GM10248 (cell line): ENCODE measurements around the gene PKNOX2.

Source experiments
- CTCF ChIA-PET: fragments of 300-600 bp; sonication (Branson Sonifier 250); formaldehyde crosslinking; extraction: SDS; loops from one replicate; lab custom pipeline; 2021; ENCODE audit warnings: antibody characterized with exemption; lab: Yijun Ruan, JAX
- POLR2A ChIA-PET: fragments of 350-650 bp; sonication (Branson Sonifier 250); formaldehyde crosslinking; extraction: SDS; loops from one replicate; lab custom pipeline; 2020; ENCODE audit warnings: antibody characterized with exemption; lab: Yijun Ruan, JAX
- DNase-seq: peaks from one replicate; pipeline ENCODE4 v3.0.0; 2012; ENCODE audit errors: extremely low spot score
- CTCF ChIP-seq: IDR thresholded peaks from 2 replicates; pipeline ENCODE4 v1.5.1; 2012; ENCODE audit warnings: mild to moderate bottlenecking, low read depth; ENCODE audit errors: extremely low read depth, missing control alignments, control extremely low read depth

Gene PKNOX2

DNA sequence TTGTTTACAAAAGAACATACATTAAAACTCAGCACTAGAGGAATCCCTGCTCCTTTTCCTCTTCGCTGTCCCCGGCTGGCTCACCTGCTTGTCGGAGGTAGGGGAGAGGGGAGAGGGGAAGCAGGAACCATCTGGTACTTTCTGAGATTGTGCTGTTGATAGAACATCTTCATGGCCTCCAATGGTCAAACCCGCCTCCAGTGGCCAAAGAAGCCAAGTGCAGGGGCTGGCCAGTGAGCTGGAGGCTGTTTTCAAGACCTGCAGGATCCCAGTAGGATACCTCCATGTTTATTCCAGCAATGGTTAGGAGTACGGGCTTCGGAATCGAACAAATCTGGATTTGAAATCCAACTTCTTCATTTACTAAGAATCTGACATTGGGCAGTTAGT is 92.6 kb downstream of the PKNOX2 start:
- DNase-seq = no peak
- ChIA-PET POLR2A (no interaction called here), CTCF (interaction anchor here (1.3 kb wide), 1 partner anchor 43 kb away, joined by 3 read pairs; no protein-coding TSS in a partner anchor)
- TF ChIP-seq CTCF = no peak

GRCh38 chr11:125257751-125258150 is 93.2 kb downstream of the PKNOX2 start:
- ChIA-PET POLR2A (no interaction called here), CTCF (interaction anchor here (1.3 kb wide), 1 partner anchor 42 kb away, joined by 3 read pairs; no protein-coding TSS in a partner anchor)
- no peak for TF ChIP-seq CTCF
- no peak for DNase-seq

- ChIA-PET POLR2A (no interaction called here), CTCF (interaction anchor here (1.3 kb wide), 1 partner anchor 42 kb away, joined by 3 read pairs; no protein-coding TSS in a partner anchor)
- DNase-seq = no peak
- TF ChIP-seq CTCF = no peak
Observed at GRCh38 chr11:125258291-125259032, 93.9 kb downstream of the PKNOX2 start.

DNA sequence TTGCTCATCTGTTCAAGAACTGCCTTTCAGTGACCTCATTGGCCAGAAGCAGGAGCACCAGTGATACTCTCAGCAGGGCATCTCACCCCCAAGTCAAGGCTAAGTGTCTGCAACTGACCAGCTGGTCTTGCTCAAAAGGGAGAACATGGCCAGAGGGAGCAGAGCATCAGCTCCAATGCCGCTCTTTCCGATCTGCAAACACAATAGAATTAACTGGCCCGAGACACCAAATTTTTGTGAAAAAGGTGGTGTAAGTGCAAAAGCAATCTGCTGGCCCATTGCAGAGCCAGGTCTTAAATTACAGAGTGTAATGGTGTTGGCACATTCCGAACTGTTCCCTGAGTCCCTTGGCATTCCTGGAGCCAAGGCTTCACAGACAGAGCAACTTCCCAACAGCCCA is 97.0 kb downstream of the PKNOX2 start:
- CTCF ChIA-PET = no interaction called here
- no peak for DNase-seq
- TF ChIP-seq CTCF = no peak
- POLR2A ChIA-PET = no interaction called here

- TF ChIP-seq CTCF = no peak
- no peak for DNase-seq
- POLR2A ChIA-PET = no interaction called here
- CTCF ChIA-PET = no interaction called here
Observed at GRCh38 chr11:125262194-125262829, 97.8 kb downstream of the PKNOX2 start.

GRCh38 chr11:125262830-125263218 is 98.3 kb downstream of the PKNOX2 start:
- no peak for DNase-seq
- no peak for TF ChIP-seq CTCF
- POLR2A ChIA-PET = no interaction called here
- CTCF ChIA-PET = no interaction called here
